ENCODE data around the gene SLC13A3. TPM values are rescaled to one million over a fixed set of nuclear protein-coding genes. Genes with fewer than 3 reads are reported as not detected.

SLC13A3 gene
- total RNA-seq, 1 donor from 2014 or later = 7.9 TPM

DNA sequence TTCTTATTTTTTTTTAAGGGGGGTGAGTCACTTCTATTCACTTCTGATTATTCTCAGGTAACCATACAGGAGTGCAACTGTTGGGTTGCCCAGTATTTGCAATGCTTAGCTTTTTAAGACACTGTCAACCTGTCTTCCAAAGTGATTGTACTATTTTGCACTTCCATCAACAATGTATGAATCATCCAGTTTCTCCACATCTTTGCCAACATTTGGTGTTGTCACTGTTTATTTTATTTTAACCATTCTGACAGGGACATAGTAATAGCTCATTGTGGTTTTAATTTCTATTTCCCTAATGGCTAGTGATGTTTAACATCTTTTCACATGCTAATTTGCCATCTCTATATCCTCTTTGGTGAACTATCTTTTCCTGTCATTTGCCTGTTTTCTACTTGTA lies 1.4 kb upstream of the SLC13A3 start:
- TF ChIP-seq, protein P1, sequence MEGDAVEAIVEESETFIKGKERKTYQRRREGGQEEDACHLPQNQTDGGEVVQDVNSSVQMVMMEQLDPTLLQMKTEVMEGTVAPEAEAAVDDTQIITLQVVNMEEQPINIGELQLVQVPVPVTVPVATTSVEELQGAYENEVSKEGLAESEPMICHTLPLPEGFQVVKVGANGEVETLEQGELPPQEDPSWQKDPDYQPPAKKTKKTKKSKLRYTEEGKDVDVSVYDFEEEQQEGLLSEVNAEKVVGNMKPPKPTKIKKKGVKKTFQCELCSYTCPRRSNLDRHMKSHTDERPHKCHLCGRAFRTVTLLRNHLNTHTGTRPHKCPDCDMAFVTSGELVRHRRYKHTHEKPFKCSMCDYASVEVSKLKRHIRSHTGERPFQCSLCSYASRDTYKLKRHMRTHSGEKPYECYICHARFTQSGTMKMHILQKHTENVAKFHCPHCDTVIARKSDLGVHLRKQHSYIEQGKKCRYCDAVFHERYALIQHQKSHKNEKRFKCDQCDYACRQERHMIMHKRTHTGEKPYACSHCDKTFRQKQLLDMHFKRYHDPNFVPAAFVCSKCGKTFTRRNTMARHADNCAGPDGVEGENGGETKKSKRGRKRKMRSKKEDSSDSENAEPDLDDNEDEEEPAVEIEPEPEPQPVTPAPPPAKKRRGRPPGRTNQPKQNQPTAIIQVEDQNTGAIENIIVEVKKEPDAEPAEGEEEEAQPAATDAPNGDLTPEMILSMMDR (conservative IDR thresholded peaks at IDR 0.05) = no peak
- DNase-seq (ENCODE audit: extremely low spot score, unreplicated experiment) = no peak
- H3K4me3 Mint-ChIP-seq = no peak overlapping the region
- H3K9me3 Mint-ChIP-seq = no peaks in the 10 kb centered on the region
- H3K36me3 Mint-ChIP-seq = no peaks in the 10 kb centered on the region
- peaks cover 4% of the 10 kb centered on the region for H3K4me1 Mint-ChIP-seq (ENCODE audit: unreplicated experiment)
- no peak overlapping the region for H3K27ac Mint-ChIP-seq
- H3K27me3 Mint-ChIP-seq = peaks cover 48% of the 10 kb centered on the region

DNA sequence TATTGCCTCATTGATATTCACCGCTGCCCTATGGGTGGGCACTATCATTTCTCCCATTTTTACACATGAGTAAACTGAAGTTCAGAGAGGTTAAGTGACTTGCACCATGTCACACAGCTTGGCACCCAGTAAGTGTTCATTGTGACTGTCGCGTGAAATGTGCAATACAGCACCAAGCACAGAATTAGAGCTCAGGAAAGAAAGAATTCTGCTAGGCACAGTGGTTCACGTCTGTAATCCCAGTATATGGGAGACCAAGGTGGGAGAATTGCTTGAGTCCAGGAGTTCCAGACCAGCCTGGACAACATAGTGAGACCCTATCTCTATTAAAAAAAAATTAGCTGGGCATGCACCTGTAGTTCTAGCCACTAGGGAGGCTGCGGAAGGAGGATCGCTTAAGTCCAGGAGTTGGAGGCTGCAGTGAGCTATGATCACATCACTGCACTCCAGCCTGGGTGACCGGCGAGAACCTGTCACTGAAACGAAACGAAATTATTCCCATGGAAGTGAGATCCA lies 626 bp downstream of the SLC13A3 start:
- peak overlapping the region; percentile 79 for H3K4me3 Mint-ChIP-seq
- no peaks in the 10 kb centered on the region for H3K36me3 Mint-ChIP-seq
- no peak overlapping the region for H3K27ac Mint-ChIP-seq
- DNase-seq (ENCODE audit: extremely low spot score, unreplicated experiment) = no peak
- H3K27me3 Mint-ChIP-seq = peaks cover 55% of the 10 kb centered on the region
- H3K4me1 Mint-ChIP-seq (ENCODE audit: unreplicated experiment) = peaks cover 4% of the 10 kb centered on the region
- no peaks in the 10 kb centered on the region for H3K9me3 Mint-ChIP-seq
- TF ChIP-seq, protein P1 (conservative IDR thresholded peaks at IDR 0.05) = no peak

DNA sequence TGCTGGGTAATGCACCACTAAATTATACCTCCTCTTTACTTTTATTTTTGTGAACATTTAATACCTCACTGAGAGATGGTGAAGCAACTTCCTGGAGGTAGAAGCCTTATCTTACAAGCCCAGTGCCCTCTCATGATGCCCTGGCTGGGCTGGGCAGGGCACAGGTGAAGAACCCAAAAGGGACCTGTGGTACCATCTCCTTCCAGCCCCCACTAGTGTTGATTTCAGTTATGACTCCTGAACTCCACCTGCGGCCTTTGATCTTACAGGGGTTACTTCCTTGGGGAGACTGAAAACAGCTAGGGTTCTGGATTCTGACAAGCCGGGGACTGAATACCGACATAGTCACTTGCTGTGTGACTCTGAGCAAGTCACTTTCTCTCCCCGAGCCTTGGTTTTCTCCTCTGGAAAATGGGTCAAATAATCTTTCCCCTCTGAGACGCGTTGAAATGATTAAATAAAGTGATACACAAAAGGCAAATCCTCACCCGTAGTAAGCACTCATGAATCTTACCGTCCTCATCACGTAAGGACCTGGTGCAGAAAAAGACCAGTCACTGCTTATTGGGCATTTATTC lies 1.2 kb downstream of the SLC13A3 start:
- no peak for DNase-seq (ENCODE audit: extremely low spot score, unreplicated experiment)
- Mint-ChIP-seq H3K27me3 (peaks cover 55% of the 10 kb centered on the region), H3K4me1 (ENCODE audit: unreplicated experiment) (peaks cover 4% of the 10 kb centered on the region), H3K9me3 (no peaks in the 10 kb centered on the region), H3K4me3 (no peak overlapping the region), H3K27ac (no peak overlapping the region), H3K36me3 (no peaks in the 10 kb centered on the region)
- TF ChIP-seq, protein P1 (conservative IDR thresholded peaks at IDR 0.05) = no peak

DNA sequence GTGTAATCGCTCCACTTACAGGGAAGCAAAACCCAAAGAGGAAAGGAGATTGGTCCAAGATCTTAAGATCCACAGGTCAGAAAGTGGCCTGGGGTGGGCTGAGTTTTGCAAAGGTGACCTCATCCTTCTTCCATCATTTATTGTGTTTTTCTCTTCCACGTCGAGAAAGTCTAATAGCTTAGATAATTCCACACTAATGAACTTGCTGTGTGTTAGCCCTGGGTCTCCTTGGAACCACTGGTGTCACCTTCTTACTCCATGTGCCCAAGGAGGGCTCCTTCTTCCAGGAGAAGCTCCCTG lies 1.7 kb downstream of the SLC13A3 start:
- peaks cover 4% of the 10 kb centered on the region for H3K4me1 Mint-ChIP-seq (ENCODE audit: unreplicated experiment)
- peaks cover 55% of the 10 kb centered on the region for H3K27me3 Mint-ChIP-seq

DNA sequence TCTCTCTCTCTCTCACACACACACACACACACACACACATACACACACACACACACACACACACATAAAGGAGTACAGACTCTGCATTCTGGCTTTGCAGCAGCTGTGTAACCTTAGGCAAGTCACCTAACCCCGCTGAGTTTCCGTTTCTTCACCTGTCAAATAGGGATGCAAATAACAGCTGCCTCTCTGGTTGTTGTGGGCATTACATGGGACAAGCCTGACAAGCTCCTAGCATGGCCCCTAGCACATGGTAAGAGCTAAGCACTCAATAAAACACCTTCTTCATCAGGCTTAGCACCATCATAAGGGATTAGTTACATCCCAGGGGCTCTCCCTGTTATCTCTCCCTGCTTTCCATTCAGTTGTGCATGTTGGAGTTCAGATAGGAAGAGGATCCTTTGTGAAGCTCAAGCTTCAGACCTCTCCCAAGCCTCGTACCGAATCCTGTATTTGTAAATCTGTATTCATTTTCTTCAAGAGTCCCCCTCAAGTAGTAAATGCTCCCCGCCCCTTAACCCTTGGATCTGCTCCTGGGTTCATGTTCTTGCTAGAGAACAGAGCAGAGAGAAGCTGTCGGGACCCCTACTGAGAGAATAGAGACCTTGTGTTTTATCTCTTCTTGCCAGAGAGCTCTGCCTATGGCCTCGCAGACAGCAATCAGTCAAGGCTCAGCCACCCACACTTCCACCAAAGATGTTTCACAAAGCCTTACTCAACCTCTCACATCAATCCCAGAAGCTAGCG lies 2.2 kb downstream of the SLC13A3 start:
- DNase-seq (ENCODE audit: extremely low spot score, unreplicated experiment) = peak; percentile 27
- Mint-ChIP-seq H3K27me3 (peaks cover 53% of the 10 kb centered on the region), H3K9me3 (no peaks in the 10 kb centered on the region), H3K36me3 (no peaks in the 10 kb centered on the region), H3K4me1 (ENCODE audit: unreplicated experiment) (peaks cover 4% of the 10 kb centered on the region), H3K27ac (no peak overlapping the region), H3K4me3 (no peak overlapping the region)
- TF ChIP-seq, protein P1 (conservative IDR thresholded peaks at IDR 0.05) = no peak

More for the DNA sequence above, 1.7 kb downstream of the SLC13A3 start:
- TF ChIP-seq, protein P1 (conservative IDR thresholded peaks at IDR 0.05) = no peak
- DNase-seq (ENCODE audit: extremely low spot score, unreplicated experiment) = peak; percentile 22
- H3K27ac Mint-ChIP-seq = no peak overlapping the region
- no peak overlapping the region for H3K4me3 Mint-ChIP-seq
- H3K9me3 Mint-ChIP-seq = no peaks in the 10 kb centered on the region
- H3K36me3 Mint-ChIP-seq = no peaks in the 10 kb centered on the region

All from type B pancreatic cell (in vitro differentiated cells).